Measurements from ENCODE around the gene LDLRAP1.

Gene LDLRAP1

GRCh38 chr1:25524568-25525360 lies 18.6 kb upstream of the LDLRAP1 start:
- no peak for DNase-seq

DNA sequence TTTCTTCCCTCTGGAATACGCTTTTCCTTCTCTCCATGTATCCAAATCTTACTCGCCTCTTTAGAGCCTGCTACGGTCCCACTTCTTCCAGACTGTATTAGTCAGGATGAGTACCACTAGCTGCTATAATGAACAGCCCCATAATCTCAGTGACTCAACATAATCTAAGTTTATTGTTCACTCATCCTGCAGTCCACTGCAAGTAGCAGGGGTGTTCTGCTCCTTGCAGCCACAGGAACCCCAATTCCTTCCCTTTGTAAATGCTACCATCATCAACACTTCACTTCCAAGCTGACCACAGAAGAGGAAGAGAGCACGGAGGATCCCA lies 18.1 kb upstream of the LDLRAP1 start:
- DNase-seq: no peak

DNA sequence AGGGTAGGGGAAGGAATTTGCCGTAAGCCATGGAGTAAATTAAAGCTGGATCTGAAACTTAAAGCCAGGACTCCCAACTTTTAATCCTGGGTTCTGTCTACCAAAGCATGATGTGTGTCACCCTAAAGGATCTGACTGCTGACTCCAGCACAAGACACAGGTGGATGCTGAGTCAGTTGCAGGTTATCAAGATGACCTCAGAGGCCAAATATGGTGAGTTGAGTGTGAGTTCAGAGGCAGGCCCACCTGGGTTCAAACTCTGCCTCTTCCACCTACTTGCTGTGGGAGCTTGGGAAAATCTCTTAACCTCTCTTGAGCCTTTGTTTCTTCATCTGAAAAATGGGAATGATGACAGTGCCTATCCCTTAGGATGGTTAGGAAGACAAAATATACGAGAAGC lies 16.7 kb upstream of the LDLRAP1 start:
- DNase-seq: no peak

GRCh38 chr1:25527226-25527846 lies 16.1 kb upstream of the LDLRAP1 start:
- no peak for DNase-seq

- DNase-seq: no peak
Observed at GRCh38 chr1:25527946-25528595, 15.3 kb upstream of the LDLRAP1 start.

DNA sequence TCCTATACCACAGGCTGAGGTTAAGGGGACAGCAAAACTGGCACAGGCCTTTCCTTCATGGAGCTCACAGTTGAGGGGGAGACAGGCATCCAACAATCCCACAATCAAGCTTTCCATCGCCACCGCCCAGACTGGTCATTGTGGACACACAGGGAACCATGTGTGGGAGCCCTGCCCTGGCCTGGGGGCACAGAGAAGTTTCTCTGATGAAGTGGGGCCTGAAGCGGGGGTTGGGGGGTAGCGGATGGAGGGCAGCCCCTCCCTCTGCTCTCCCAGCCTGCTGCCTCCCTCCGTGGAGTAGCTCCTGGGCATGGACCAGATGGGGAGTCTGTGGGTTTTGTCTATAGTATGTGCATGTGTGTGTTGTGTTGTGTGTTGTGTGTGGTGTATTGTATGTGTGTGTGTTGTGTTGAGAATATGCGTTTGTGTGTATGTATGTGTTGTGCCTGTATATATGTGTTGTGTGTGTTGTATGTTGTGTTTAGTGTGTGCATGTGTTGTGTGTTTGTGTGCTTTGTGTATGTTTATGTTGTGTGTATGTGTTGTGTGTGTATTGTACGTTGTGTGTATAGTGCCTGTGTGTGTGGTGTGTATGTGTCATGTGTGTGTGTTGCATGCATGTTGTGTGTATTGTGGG lies 14.4 kb upstream of the LDLRAP1 start:
- no peak for DNase-seq

DNA sequence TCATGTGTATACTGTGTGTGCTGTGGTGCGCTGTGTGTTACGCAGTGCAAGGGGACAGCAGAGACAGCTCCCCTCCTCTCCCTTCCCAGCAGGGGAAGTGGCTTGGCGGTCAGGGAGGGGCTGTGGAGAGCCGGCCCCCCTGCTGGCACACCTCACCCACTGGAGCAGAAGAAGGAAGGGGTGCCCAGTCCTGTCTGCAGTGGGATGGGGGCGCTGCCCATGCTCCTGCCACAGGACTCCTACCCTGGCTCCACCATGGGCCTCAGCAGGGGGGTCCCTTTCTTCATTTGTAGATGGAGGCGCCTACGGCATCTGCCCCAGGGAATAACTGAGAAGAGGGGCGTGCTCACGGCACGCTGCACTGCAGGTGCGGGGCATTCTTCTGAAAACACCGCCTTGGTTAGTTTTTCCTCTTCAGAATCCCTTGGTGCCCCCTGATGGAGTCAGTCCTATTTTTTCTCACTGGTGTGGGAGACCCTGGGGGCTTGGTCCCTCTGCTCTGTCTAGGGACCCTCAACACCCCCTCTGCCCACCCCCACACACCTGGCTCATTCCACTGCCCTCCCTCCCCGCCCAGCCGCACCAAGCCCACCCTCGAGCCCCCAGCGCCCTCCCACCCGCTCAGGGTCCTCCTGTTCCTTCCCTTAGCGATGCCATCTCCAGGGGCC lies 13.8 kb upstream of the LDLRAP1 start:
- no peak for DNase-seq

DNA sequence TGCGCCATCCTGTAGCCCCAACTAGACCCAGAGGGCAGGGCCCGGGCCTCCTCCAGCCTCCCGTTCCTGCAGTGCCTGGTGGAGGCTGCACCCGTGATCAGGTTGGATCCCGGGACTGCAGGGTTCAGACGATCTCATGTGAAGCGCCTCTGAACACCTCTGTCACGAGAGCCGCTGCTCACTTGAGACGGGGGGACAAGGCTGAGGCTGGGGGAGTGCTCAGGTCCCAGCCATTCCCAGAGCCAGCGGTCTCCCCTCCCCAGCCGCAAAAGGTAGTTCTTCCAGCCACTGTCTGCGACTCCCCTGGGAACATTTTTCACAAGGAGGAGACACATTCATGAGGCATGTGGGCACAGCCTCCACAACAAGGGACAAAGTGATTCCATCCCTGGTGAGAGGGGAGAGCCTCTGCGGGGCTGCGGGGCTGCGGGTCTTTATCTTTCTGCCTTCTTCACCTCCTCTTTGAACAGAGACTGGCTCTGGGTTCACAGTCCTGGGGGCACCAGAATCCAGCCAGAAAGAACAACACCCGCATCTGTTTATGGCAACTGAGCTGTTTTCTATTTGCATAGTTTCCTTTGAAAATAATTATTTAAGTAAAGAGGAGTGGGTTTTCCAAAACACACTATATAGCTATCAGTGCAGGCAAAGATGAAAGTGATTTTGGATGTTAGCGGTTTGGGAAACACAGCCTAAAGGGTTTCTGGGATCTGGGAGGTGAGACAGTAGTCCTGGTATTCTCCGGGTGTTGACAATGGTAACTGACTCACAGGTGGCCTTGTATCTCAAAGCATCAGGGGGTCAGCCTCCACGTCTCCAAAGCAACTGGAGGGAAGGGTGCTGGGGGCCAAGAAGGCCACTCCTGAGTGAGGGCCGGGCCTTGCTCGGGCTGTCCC lies 13.0 kb upstream of the LDLRAP1 start:
- no peak for DNase-seq

DNA sequence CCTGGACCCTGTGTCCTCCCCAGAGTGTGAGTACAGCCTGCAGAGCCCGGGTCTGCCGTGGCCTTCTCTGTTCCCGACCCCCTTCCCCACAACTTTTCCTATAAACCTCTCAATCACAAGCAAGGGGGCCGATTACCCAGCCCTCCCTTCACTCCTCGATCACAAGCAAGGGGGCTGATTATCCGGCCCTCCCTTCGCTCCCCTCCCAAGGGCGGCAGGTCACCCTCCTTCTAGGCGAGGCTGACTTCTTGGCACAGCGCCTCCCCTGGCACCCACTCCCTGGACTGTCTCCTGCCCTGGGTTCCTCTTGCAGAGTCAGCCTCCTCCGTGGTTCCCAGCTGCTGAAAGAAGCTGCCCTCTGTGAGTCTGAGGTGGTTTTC lies 12.3 kb upstream of the LDLRAP1 start:
- no peak for DNase-seq

DNA sequence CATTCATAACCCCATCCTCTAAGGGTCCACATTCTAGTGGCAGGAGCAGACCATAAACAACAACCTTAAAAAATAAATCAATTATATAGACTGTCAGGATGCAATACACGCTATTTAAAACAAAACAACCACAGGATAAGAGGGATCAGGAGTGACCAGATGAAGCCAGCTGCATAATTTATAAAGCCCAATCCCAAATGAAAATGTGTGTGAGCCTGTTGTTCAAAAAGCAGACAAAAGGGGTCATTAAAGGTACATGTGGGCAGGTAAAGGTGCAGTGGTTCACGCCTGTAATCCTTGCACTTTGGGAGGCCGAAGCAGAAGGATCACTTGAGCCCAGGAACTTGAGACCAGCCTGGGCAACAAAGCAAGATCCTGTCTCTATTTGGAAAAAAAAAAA lies 10.4 kb upstream of the LDLRAP1 start:
- no peak for DNase-seq

DNA sequence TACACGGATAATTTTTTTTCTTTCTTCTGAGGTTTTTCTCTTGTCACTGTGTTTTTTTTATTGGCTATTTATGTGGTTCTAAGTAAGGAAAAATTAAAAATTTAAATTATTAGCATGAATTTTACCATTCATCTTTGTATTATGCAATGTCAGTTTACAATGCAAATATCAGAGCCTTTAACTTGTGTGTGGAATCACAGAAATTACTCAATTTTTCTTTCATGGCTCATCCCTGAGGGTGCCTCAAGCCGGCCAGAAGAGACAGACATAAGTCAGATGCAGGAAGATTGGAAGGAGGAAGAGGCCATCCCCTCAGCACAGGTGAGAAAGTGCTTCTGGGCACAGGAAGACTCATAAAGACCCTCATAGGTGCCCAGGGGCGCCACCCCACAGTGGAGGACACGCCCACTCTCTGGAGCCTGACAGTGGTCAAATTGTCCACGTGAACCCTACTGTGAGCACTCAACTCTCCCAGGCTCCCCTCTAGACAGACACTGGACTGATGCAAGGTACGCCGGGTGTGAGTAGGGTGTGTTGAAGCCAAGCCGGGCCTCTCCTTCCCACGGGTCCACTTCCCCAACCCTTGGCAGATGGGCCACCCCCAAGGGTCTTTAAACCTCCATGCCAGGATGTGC lies 9.5 kb upstream of the LDLRAP1 start:
- DNase-seq: no peak

DNA sequence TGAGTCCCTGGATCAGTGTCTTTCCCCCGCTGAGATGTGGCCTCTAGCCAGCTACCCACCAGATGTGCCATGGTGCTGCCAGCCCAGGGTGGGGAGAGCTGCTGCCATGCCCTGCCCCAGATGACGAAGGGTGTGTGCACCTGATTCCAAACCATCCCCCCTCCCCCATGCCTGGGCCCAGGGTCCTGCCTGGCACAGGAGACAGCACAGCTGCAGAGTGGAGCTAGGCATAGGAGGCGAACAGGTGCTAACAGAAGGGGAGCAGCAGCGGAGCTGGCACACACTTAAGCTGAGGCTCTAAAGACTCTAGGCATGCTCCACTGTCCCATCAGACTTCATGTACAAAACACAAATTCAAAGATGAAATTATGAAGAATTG lies 9.0 kb upstream of the LDLRAP1 start:
- no peak for DNase-seq

- DNase-seq: no peak
Observed at GRCh38 chr1:25536124-25536523, 7.3 kb upstream of the LDLRAP1 start.

GRCh38 chr1:25537153-25537831 lies 6.1 kb upstream of the LDLRAP1 start:
- DNase-seq: no peak

DNA sequence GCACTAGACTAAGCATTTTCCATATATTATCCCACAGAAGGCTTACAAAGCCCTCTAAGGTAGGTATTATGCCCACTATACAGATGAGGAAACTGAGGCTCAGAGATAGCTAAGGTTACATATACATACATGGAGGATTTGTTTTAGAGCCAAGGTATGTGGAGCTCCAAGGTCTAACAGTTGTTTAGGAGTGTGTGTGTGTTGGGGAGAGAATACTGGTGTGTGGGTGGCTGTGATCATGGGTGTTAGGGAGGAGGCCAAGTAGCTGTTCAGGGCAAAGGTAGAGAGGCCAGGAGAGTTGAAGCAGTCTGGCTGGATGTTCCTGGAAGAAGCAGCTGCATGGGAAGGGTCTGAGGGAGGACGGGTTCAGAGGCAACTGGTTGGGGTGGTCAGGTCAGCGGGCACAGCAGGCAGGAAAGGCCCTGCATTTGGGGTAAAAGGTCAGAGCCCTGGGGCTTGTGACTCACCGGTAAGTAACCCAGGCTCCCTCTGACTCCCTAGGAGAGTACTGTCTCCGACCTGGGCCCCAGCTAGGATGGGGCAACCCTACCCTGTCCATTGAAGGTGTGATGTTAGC lies 5.1 kb upstream of the LDLRAP1 start:
- no peak for DNase-seq

DNA sequence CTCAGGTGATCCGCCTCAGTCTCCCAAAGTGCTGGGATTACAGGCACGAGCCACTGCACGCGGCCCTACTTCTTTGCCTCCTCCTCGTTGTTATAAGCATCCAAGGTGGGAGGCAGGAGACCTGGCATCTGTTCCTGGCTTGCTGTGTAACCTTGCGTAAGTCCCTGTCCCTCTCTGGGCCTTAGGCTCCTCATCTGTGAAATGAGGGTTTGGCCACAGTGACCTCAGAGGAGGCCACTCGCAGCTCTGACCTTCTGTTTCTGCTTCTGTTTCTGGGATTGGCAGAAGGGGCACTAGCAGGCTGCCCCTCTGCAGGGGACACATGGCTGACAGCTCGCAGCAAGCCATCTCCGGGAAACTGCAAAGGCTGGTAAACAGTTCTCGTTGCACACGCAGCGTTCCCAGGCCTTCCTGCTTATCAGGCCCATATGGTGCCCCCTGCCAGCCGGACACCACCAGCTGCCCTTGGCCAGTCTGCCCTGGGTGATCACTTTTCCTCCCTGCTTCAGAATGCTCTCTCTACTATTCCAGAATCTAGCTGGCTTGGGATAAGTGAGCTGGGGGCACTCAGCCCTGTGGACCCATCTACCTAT lies 2.6 kb upstream of the LDLRAP1 start:
- DNase-seq: no peak

- no peak for DNase-seq
Observed at GRCh38 chr1:25541425-25541824, 2.0 kb upstream of the LDLRAP1 start.

DNA sequence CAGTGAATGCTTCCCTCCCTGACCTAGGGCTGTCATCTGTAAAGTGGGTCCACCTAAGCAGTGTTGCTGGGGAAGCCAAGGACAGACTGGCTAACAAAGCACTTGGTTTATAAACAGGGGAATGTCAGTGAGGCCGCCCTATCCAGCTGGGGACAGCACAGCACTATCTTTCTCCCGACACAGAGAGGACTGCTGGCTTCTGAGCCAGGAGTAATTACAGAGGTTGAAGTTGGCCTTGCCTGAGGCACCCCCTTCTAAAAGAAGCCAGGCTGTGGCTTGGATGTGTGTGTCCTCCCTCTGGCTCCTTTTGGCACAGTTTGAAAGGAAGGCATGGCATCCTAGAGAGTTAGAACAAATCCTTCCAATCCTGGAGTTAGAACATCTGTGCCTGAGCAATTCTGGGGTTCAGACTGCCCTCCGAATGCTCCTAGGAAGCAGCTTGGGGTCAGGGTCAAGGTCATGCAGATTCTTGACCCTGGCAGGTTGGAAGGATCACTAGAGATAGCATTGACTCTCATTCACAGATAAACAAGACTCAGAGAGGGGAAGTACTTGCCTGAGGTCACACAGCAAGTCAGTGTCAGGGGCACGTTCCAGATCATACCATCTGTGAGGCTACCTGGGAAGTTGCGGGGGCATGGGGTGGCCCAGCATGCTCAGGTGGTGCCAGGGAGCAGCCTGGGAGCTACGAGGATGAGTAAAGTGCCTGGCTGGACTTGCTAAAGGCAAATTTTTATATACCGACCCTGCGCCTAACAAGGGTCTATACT lies 1.3 kb upstream of the LDLRAP1 start:
- DNase-seq: no peak

- DNase-seq: no peak
Observed at GRCh38 chr1:25543005-25543424, 391 bp upstream of the LDLRAP1 start.
